K562 (cell line): ENCODE data around the gene CCDC15. TPM values are rescaled to one million over a fixed set of nuclear protein-coding genes. Genes with fewer than 3 reads are reported as not detected.

Experiments used
- ARID1B ChIP-seq: fragments of 450-650 bp; IDR thresholded peaks from 2 replicates; pipeline ENCODE4 v1.6.1; 2016; ENCODE audit warnings: antibody characterized with exemption, mild to moderate bottlenecking, inconsistent platforms
- CBFA2T3 ChIP-seq: fragments of 450-650 bp; IDR thresholded peaks from 2 replicates; pipeline ENCODE4 v1.6.1; 2017
- ETS2 ChIP-seq: IDR thresholded peaks from 2 replicates; pipeline ENCODE4 v1.6.1; 2016; ENCODE audit warnings: borderline replicate concordance, missing genetic modification characterization, mild to moderate bottlenecking, moderate library complexity, missing compliant biosample characterization; ENCODE audit not compliant: poor library complexity, severe bottlenecking
- ID3 ChIP-seq, 2 experiments: fragments of 250-450 bp in 1 of 2; fragments of 450-650 bp in 1 of 2; sonication (Bioruptor Pico) in 1 of 2; IDR thresholded peaks; 2 replicates each; pipeline versions ENCODE4 v1.6.1 to v1.8.0; 2016 to 2021; ENCODE audit warnings: mild to moderate bottlenecking in 2 of 2, moderate library complexity in 2 of 2, missing compliant biosample characterization in 1 of 2, missing genetic modification characterization in 1 of 2
- ILF3 ChIP-seq: fragments of 450-650 bp; IDR thresholded peaks from 2 replicates; pipeline ENCODE4 v1.6.1; 2018; ENCODE audit warnings: antibody characterized with exemption, mild to moderate bottlenecking, moderate library complexity, borderline replicate concordance
- PYGO2 ChIP-seq: fragments of 450-650 bp; IDR thresholded peaks from 2 replicates; pipeline ENCODE4 v1.6.1; 2016; ENCODE audit warnings: mild to moderate bottlenecking, missing genetic modification characterization, moderate library complexity, missing compliant biosample characterization
- RFX5 ChIP-seq: IDR thresholded peaks from 2 replicates; pipeline ENCODE4 v1.6.1; 2011; ENCODE audit warnings: low read depth, mild to moderate bottlenecking, improper control_type of control experiment, low read length
- ZBTB1 ChIP-seq: sonication (generic); formaldehyde crosslinking; IDR thresholded peaks from 2 replicates; pipeline ENCODE4 v1.8.1; 2023; ENCODE audit warnings: missing genetic modification reagents, low read depth, mild to moderate bottlenecking, borderline replicate concordance
- ZBTB11 ChIP-seq, 3 experiments: fragments of 200-800 bp in 1 of 3; fragments of 250-450 bp in 1 of 3; fragments of 450-650 bp in 1 of 3; sonication (Bioruptor Pico) in 1 of 3; sonication (Bioruptor generic) in 1 of 3; formaldehyde crosslinking in 1 of 3; IDR thresholded peaks; 2 replicates each; pipeline versions ENCODE4 v1.6.1 to v1.8.0; 2016 to 2022; ENCODE audit warnings: mild to moderate bottlenecking in 2 of 3, missing genetic modification characterization in 2 of 3, missing compliant biosample characterization in 1 of 3, moderate library complexity in 1 of 3
- ZFP30 ChIP-seq: fragments of 250-450 bp; sonication (Bioruptor Pico); IDR thresholded peaks from 2 replicates; pipeline ENCODE4 v1.8.0; 2022; ENCODE audit warnings: moderate library complexity, mild to moderate bottlenecking, inconsistent platforms, borderline replicate concordance
- ZNF354B ChIP-seq: fragments of 250-450 bp; sonication (Bioruptor Pico); IDR thresholded peaks from 2 replicates; pipeline ENCODE4 v1.4.0; 2020
- ZNF444 ChIP-seq: fragments of 250-450 bp; sonication (Bioruptor Pico); IDR thresholded peaks from 2 replicates; pipeline ENCODE4 v1.4.0; 2020; ENCODE audit warnings: mild to moderate bottlenecking, moderate library complexity
- polyA plus RNA-seq, 8 experiments: library from polyadenylated mRNA; depleted of rRNA in 4 of 8; stranded (reverse) in 5 of 8; unstranded in 3 of 8; fragments of >200 nt; fragmentation: Nextera tagmentation in 2 of 8; fragmentation: Illumina TruSeq in 1 of 8; extraction: Ambion mirVana in 2 of 8; extraction: Trizol in 1 of 8; gene quantifications; 2 replicates each; pipeline versions ENCODE4 v1.2.1 to v1.2.3, GENCODE V29; 2011 to 2014; ENCODE audit warnings: inconsistent platforms in 1 of 8, missing spikeins in 1 of 8
- total RNA-seq, 7 experiments: library from RNA; depleted of rRNA in 6 of 7; stranded (reverse); fragments of >200 nt in 6 of 7; fragmentation: Illumina TruSeq in 2 of 7; extraction: Trizol in 2 of 7; gene quantifications; 2 replicates each; pipeline versions ENCODE4 v1.2.1 to v1.2.3, GENCODE V29; 2011 to 2021; ENCODE audit warnings: low replicate concordance in 1 of 7
- TF ChIP-seq, protein P1 (sequence below): sonication (generic); formaldehyde crosslinking; IDR thresholded peaks from 2 replicates; pipeline ENCODE4 v1.8.0; 2022; ENCODE audit warnings: mild to moderate bottlenecking, missing genetic modification reagents
- TF ChIP-seq, protein P2 (sequence below): fragments of 450-650 bp; IDR thresholded peaks from 2 replicates; pipeline ENCODE4 v1.6.1; 2018; ENCODE audit warnings: mild to moderate bottlenecking, low read depth; ENCODE audit not compliant: partially characterized antibody

The CCDC15 gene
- total and polyA plus RNA-seq, 9 of the 15 experiments (the other 6 are each of a cell fraction or from before 2014, with no cell fraction given), result 1.9 to 9.2 (median 3.9) TPM

GRCh38 chr11:124955035-124955434, 1.0 kb downstream of the CCDC15 start (continued):
- TF ChIP-seq ID3 (CRISPR knock-in tag; IDR thresholded peaks at IDR 0.05) (no peak), ID3 (tag; IDR thresholded peaks at IDR 0.05) (no peak), PYGO2 (tag) (no peak), ZFP30 (CRISPR knock-in tag) (no peak), ZBTB11 (CRISPR knock-in tag; IDR thresholded peaks at IDR 0.05) (no peak), ILF3 (no peak), ZNF444 (CRISPR knock-in tag) (no peak), RFX5 (no peak), ZBTB1 (CRISPR knock-in tag) (no peak), ARID1B (0 out of 2 replicates have a peak, but pooled peaks have one; percentile 6), ZNF354B (no peak), CBFA2T3 (peak; percentile 30), ETS2 (tag) (no peak)
- TF ChIP-seq, protein P1, sequence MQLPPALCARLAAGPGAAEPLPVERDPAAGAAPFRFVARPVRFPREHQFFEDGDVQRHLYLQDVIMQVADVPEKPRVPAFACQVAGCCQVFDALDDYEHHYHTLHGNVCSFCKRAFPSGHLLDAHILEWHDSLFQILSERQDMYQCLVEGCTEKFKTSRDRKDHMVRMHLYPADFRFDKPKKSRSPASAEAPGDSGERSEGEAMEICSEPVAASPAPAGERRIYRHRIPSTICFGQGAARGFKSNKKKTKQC (CRISPR knock-in tag), result no peak
- TF ChIP-seq, protein P2, sequence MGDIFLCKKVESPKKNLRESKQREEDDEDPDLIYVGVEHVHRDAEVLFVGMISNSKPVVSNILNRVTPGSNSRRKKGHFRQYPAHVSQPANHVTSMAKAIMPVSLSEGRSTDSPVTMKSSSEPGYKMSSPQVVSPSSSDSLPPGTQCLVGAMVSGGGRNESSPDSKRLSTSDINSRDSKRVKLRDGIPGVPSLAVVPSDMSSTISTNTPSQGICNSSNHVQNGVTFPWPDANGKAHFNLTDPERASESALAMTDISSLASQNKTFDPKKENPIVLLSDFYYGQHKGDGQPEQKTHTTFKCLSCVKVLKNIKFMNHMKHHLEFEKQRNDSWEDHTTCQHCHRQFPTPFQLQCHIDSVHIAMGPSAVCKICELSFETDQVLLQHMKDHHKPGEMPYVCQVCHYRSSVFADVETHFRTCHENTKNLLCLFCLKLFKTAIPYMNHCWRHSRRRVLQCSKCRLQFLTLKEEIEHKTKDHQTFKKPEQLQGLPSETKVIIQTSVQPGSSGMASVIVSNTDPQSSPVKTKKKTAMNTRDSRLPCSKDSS, result no peak
